Hematopoietic multipotent progenitor cell (in vitro differentiated cells): ENCODE measurements around the gene IMPDH1. TPM values are rescaled to one million over a fixed set of nuclear protein-coding genes. Genes with fewer than 3 reads are reported as not detected.

Experiments
- small RNA-seq: library from RNA; depleted of rRNA; stranded (forward); fragments of <200 nt; gene quantifications from one replicate; pipeline ENCODE3, GENCODE V24; 2012
- total RNA-seq: library from RNA; depleted of rRNA; stranded (reverse); fragments of >200 nt; gene quantifications from one replicate; pipeline ENCODE4 v1.2.3, GENCODE V29; 2012

IMPDH1 gene
- total RNA-seq, 1 donor = 57.9 TPM

Small RNA genes within 50 kb of the gene (small RNA-seq; reads per million reads assigned to genes)
- gene AC010655.1 (not detected), gene RNU7-27P (not detected), gene RNU7-54P (not detected)

Other genes starting within 250 kb of the IMPDH1 start
- under 0.01 TPM for gene LEP, start 168.7 kb downstream of the IMPDH1 start, total RNA-seq
- gene RBM28, start 66.1 kb downstream of the IMPDH1 start, total RNA-seq = 6.5 TPM
- 0.27 TPM for gene PRRT4, start 48.3 kb downstream of the IMPDH1 start, total RNA-seq
- 7.5 TPM for gene HILPDA, start 45.9 kb upstream of the IMPDH1 start, total RNA-seq
- gene METTL2B, start 66.8 kb upstream of the IMPDH1 start, total RNA-seq = 13.5 TPM